BJ (cell line): ENCODE data around the gene RNLS. TPM values are rescaled to one million over a fixed set of nuclear protein-coding genes. Genes with fewer than 3 reads are reported as not detected.

Source experiments
- CTCF ChIA-PET: fragments of 350-600 bp; formaldehyde crosslinking; extraction: SDS; loops from one replicate; lab custom pipeline; 2021; ENCODE audit warnings: antibody characterized with exemption, inconsistent platforms; lab: Yijun Ruan, JAX
- POLR2A ChIA-PET: fragments of 300-600 bp; sonication (Branson Sonifier 250); formaldehyde crosslinking; extraction: SDS; loops from one replicate; lab custom pipeline; 2021; ENCODE audit warnings: antibody characterized with exemption; lab: Charles Lee
- DNase-seq: peaks from one replicate; pipeline ENCODE4 v3.0.0-alpha.2; 2011; ENCODE audit warnings: low read depth
- H3K27me3 ChIP-seq: 2 replicates; pipeline ENCODE4 v1.6.0; 2011; ENCODE audit warnings: low read length; ENCODE audit not compliant: control insufficient read depth, insufficient read depth
- H3K36me3 ChIP-seq: 2 replicates; pipeline ENCODE4 v1.5.1; 2011; ENCODE audit warnings: low read length; ENCODE audit not compliant: control insufficient read depth, insufficient read depth
- H3K4me3 ChIP-seq: 2 replicates; pipeline ENCODE4 v1.5.1; 2011; ENCODE audit warnings: low read depth, mild to moderate bottlenecking, control low read depth, low read length
- CTCF ChIP-seq: IDR thresholded peaks from 2 replicates; pipeline ENCODE4 v1.5.1; 2011; ENCODE audit warnings: low read depth, mild to moderate bottlenecking, control low read depth, inconsistent platforms, low read length, moderate library complexity; ENCODE audit not compliant: insufficient read depth
- polyA plus RNA-seq: library from polyadenylated mRNA; depleted of rRNA; stranded (reverse); fragments of >200 nt; gene quantifications from 2 replicates; pipeline ENCODE4 v1.2.3, GENCODE V29; 2011

Gene RNLS
- polyA plus RNA-seq, 1 experiment = 11.8 TPM

GRCh38 chr10:88237896-88238614, 345.1 kb downstream of the RNLS start:
- no peak overlapping the region for H3K4me3 ChIP-seq
- no peak for TF ChIP-seq CTCF
- no peak for DNase-seq
- POLR2A ChIA-PET = no interaction called here
- H3K27me3 ChIP-seq = no peaks in the 10 kb centered on the region
- CTCF ChIA-PET = interaction anchor here (0.6 kb wide), 1 partner anchor 361 kb away, joined by 4 read pairs; no protein-coding TSS in a partner anchor
- no peaks in the 10 kb centered on the region for H3K36me3 ChIP-seq

GRCh38 chr10:88236121-88236743, 346.9 kb downstream of the RNLS start:
- H3K27me3 ChIP-seq = no peaks in the 10 kb centered on the region
- TF ChIP-seq CTCF = no peak
- ChIA-PET POLR2A (no interaction called here), CTCF (interaction anchor here (1.0 kb wide), 1 partner anchor 154 kb away, joined by 3 read pairs; no protein-coding TSS in a partner anchor)
- no peak overlapping the region for H3K4me3 ChIP-seq
- no peak for DNase-seq
- H3K36me3 ChIP-seq = no peaks in the 10 kb centered on the region

GRCh38 chr10:88234297-88234696, 348.8 kb downstream of the RNLS start:
- ChIA-PET POLR2A (no interaction called here), CTCF (no interaction called here)
- Histone ChIP-seq H3K4me3 (no peak overlapping the region), H3K36me3 (no peaks in the 10 kb centered on the region), H3K27me3 (no peaks in the 10 kb centered on the region)
- DNase-seq = no peak
- TF ChIP-seq CTCF = no peak

DNA sequence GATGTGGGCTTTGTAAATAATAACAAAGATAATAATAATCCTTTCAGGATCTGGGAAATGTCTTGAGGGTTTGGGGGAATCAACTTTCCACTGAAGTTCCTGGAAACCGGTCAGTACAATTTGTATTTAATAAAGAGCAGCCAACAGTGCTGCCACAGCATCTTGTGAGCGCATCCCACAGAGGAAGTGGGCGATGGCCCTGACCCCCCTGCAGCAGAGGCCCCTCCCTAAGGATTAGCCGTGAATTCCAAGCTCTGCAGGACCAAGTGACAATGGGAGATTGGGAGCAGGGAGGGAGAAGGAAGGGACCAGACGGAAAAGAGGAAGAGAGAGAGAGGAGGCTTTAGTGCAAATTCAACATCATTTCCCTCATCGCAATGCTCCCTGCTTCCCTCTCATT, 349.2 kb downstream of the RNLS start:
- ChIA-PET CTCF (interaction anchor here (0.8 kb wide), 1 partner anchor 156 kb away, joined by 3 read pairs; no protein-coding TSS in a partner anchor), POLR2A (no interaction called here)
- H3K4me3 ChIP-seq = no peak overlapping the region
- DNase-seq = no peak
- H3K27me3 ChIP-seq = no peaks in the 10 kb centered on the region
- no peaks in the 10 kb centered on the region for H3K36me3 ChIP-seq
- TF ChIP-seq CTCF = no peak

GRCh38 chr10:88232983-88233543, 350.1 kb downstream of the RNLS start:
- CTCF ChIA-PET = interaction anchor here (0.8 to 1.3 kb wide), 2 partner anchors 20 to 157 kb away, joined by 3 read pairs; no protein-coding TSS in a partner anchor
- TF ChIP-seq CTCF = no peak
- Histone ChIP-seq H3K27me3 (no peaks in the 10 kb centered on the region), H3K36me3 (no peaks in the 10 kb centered on the region), H3K4me3 (no peak overlapping the region)
- POLR2A ChIA-PET = no interaction called here
- no peak for DNase-seq
